Prostate gland (tissue), 2 donors: Measurements from ENCODE around the gene PSORS1C1. TPM values are rescaled to one million over a fixed set of nuclear protein-coding genes. Genes with fewer than 3 reads are reported as not detected.

ENCODE experiments used
- DNase-seq: peaks from one replicate; pipeline ENCODE4 v3.0.0-alpha.2; 2019; ENCODE audit warnings: low spot score
- H3K27ac ChIP-seq, 2 donors: fragments of 200-600 bp; sonication (generic); 2 replicates each; pipeline ENCODE4 v1.5.1; 2017 to 2019
- H3K27me3 ChIP-seq: fragments of 200-600 bp; sonication (generic); replicated peaks from 2 replicates; pipeline ENCODE4 v1.5.1; 2019; ENCODE audit not compliant: insufficient read depth
- H3K36me3 ChIP-seq, 2 donors: fragments of 200-600 bp; sonication (generic); 1 replicate in 1 of 2; 2 replicates in 1 of 2; pipeline versions ENCODE4 v1.5.1 to v1.8.1; 2017 to 2019
- H3K4me1 ChIP-seq: fragments of 200-600 bp; sonication (generic); replicated peaks from 2 replicates; pipeline ENCODE4 v1.5.1; 2019
- H3K4me3 ChIP-seq, 2 donors: fragments of 200-600 bp; sonication (generic); 2 replicates each; pipeline ENCODE4 v1.5.1; 2017 to 2019
- H3K9me3 ChIP-seq: fragments of 200-600 bp; sonication (generic); 2 replicates; pipeline ENCODE4 v1.5.1; 2017
- CTCF ChIP-seq, 4 experiments: fragments of 200-600 bp in 2 of 4; fragments of 450-650 bp in 2 of 4; sonication (generic) in 2 of 4; IDR thresholded peaks; 1 replicate in 3 of 4; 2 replicates in 1 of 4; pipeline ENCODE4 v1.5.1; 2016 to 2019; ENCODE audit warnings: antibody characterized with exemption in 4 of 4, mild to moderate bottlenecking in 2 of 4, moderate library complexity in 2 of 4
- POLR2A ChIP-seq: fragments of 450-650 bp; IDR thresholded peaks from one replicate; pipeline ENCODE4 v1.6.1; 2016; ENCODE audit warnings: antibody characterized with exemption, mild to moderate bottlenecking
- POLR2AphosphoS5 ChIP-seq: sonication (generic); formaldehyde crosslinking; IDR thresholded peaks from one replicate; pipeline ENCODE4 v1.6.1; 2017; ENCODE audit warnings: antibody characterized with exemption
- WGBS: methylation state at CpG from one replicate; pipeline ENCODE4 v1.1.5; 2018; 5-methylcytosine and 5-hydroxymethylcytosine counted together
- intact Hi-C: fragments of 100-400 bp; cut with DNase I; formaldehyde crosslinking; loops from one replicate; pipeline ENCODE4 v1.14.2; 2022
- total RNA-seq, 2 donors: library from RNA; depleted of rRNA; stranded (reverse); fragments of >200 nt; gene quantifications; one replicate each; pipeline ENCODE4 v1.1.0, GENCODE V29; 2016

Gene PSORS1C1
- total RNA-seq, 2 donors from 2014 or later = 1.2 to 3.5 TPM

- DNase-seq = no peak
- Histone ChIP-seq H3K9me3 (no peaks in the 10 kb centered on the region), H3K27ac (no peak overlapping the region), H3K4me3 (no peak overlapping the region), H3K4me1 (no peaks in the 10 kb centered on the region), H3K36me3 (no peaks in the 10 kb centered on the region), H3K27me3 (no peaks in the 10 kb centered on the region)
- no peak for TF ChIP-seq CTCF (IDR thresholded peaks at IDR 0.05)
- TF ChIP-seq POLR2A = no peak
- TF ChIP-seq POLR2AphosphoS5 = no peak
- 69% methylated on average over 5 of the region's 5 CpGs for WGBS
- intact Hi-C loops = no loop called here
Measured at GRCh38 chr6:31172973-31173384, 58.4 kb downstream of the PSORS1C1 start.

GRCh38 chr6:31173406-31173805 lies 58.8 kb downstream of the PSORS1C1 start:
- H3K4me1 ChIP-seq = no peaks in the 10 kb centered on the region
- no peak overlapping the region for H3K27ac ChIP-seq
- TF ChIP-seq CTCF (IDR thresholded peaks at IDR 0.05) = no peak
- TF ChIP-seq POLR2A = no peak
- no peak for TF ChIP-seq POLR2AphosphoS5
- no peaks in the 10 kb centered on the region for H3K9me3 ChIP-seq
- intact Hi-C loops = no loop called here
- H3K27me3 ChIP-seq = no peaks in the 10 kb centered on the region
- WGBS = 51% methylated on average over 3 of the region's 3 CpGs
- H3K4me3 ChIP-seq = no peak overlapping the region
- no peak for DNase-seq
- H3K36me3 ChIP-seq = no peaks in the 10 kb centered on the region

- Histone ChIP-seq H3K4me3 (no peak overlapping the region), H3K36me3 (no peaks in the 10 kb centered on the region), H3K27me3 (no peaks in the 10 kb centered on the region), H3K9me3 (no peaks in the 10 kb centered on the region), H3K27ac (no peak overlapping the region), H3K4me1 (no peaks in the 10 kb centered on the region)
- no peak for TF ChIP-seq POLR2A
- TF ChIP-seq CTCF (IDR thresholded peaks at IDR 0.05) = no peak
- TF ChIP-seq POLR2AphosphoS5 = no peak
- DNase-seq = no peak
- intact Hi-C loops = no loop called here
- WGBS = 95% methylated on average over 5 of the region's 5 CpGs
Measured at GRCh38 chr6:31174378-31174777, 59.8 kb downstream of the PSORS1C1 start.

GRCh38 chr6:31175971-31176370 lies 61.4 kb downstream of the PSORS1C1 start:
- Histone ChIP-seq H3K27me3 (no peaks in the 10 kb centered on the region), H3K9me3 (no peaks in the 10 kb centered on the region), H3K4me3 (no peak overlapping the region), H3K36me3 (no peaks in the 10 kb centered on the region), H3K27ac (no peak overlapping the region), H3K4me1 (no peaks in the 10 kb centered on the region)
- TF ChIP-seq CTCF (IDR thresholded peaks at IDR 0.05) (no peak), POLR2A (no peak), POLR2AphosphoS5 (no peak)
- 72% methylated on average over 3 of the region's 3 CpGs for WGBS
- intact Hi-C loops = no loop called here
- DNase-seq = no peak

- no peaks in the 10 kb centered on the region for H3K9me3 ChIP-seq
- no peak for DNase-seq
- no peak overlapping the region for H3K4me3 ChIP-seq
- no peak overlapping the region for H3K27ac ChIP-seq
- intact Hi-C loops = no loop called here
- H3K27me3 ChIP-seq = no peaks in the 10 kb centered on the region
- TF ChIP-seq POLR2A = no peak
- no peak for TF ChIP-seq CTCF (IDR thresholded peaks at IDR 0.05)
- peak; percentile 30 for TF ChIP-seq POLR2AphosphoS5
- H3K4me1 ChIP-seq = no peaks in the 10 kb centered on the region
- no peaks in the 10 kb centered on the region for H3K36me3 ChIP-seq
- WGBS = 42% methylated on average over 8 of the region's 8 CpGs
Measured at GRCh38 chr6:31178143-31179041, 63.8 kb downstream of the PSORS1C1 start.
